ENCODE results near the gene RPL39L. TPM values are rescaled to one million over a fixed set of nuclear protein-coding genes. Genes with fewer than 3 reads are reported as not detected.
"Not testable (repeated sequence)": the region's sequence is repeated elsewhere in the genome, so short reads cannot be mapped to it uniquely, and the experiment has no call there.

The RPL39L gene
- polyA plus RNA-seq, 1 donor, result 13.1 TPM

GRCh38 chr3:187170911-187171310, 31.6 kb upstream of the RPL39L start:
- not testable (repeated sequence) for H3K4me1 ChIP-seq (ENCODE audit: control insufficient read depth, insufficient read depth, low read length); H3K36me3 ChIP-seq (ENCODE audit: control insufficient read depth, insufficient read depth, low read length); H3K27ac ChIP-seq (ENCODE audit: low read length); H3K4me3 ChIP-seq (ENCODE audit: low read length); H3K9me3 ChIP-seq (ENCODE audit: control insufficient read depth, low read depth, low read length); DNase-seq; H3K27me3 ChIP-seq (ENCODE audit: control insufficient read depth, insufficient read depth, low read length)
- no CpG with 5 or more reads among the region's 5 CpGs for WGBS (ENCODE audit: insufficient coverage, low lambda C conversion rate)

GRCh38 chr3:187169231-187169960, 30.1 kb upstream of the RPL39L start:
- H3K9me3 ChIP-seq (ENCODE audit: control insufficient read depth, low read depth, low read length), result no peaks in the 10 kb centered on the region
- DNase-seq, result no peak
- no peaks in the 10 kb centered on the region for H3K27me3 ChIP-seq (ENCODE audit: control insufficient read depth, insufficient read depth, low read length)
- H3K27ac ChIP-seq (ENCODE audit: low read length), result no peak overlapping the region
- WGBS (ENCODE audit: insufficient coverage, low lambda C conversion rate), result no CpG with 5 or more reads among the region's 2 CpGs
- peaks cover 6% of the 10 kb centered on the region for H3K4me1 ChIP-seq (ENCODE audit: control insufficient read depth, insufficient read depth, low read length)
- no peaks in the 10 kb centered on the region for H3K36me3 ChIP-seq (ENCODE audit: control insufficient read depth, insufficient read depth, low read length)
- H3K4me3 ChIP-seq (ENCODE audit: low read length), result no peak overlapping the region

GRCh38 chr3:187167777-187168176, 28.5 kb upstream of the RPL39L start:
- Histone ChIP-seq H3K36me3 (ENCODE audit: control insufficient read depth, insufficient read depth, low read length) (no peaks in the 10 kb centered on the region), H3K4me3 (ENCODE audit: low read length) (no peak overlapping the region), H3K4me1 (ENCODE audit: control insufficient read depth, insufficient read depth, low read length) (peaks cover 3% of the 10 kb centered on the region), H3K27ac (ENCODE audit: low read length) (no peak overlapping the region), H3K9me3 (ENCODE audit: control insufficient read depth, low read depth, low read length) (no peaks in the 10 kb centered on the region), H3K27me3 (ENCODE audit: control insufficient read depth, insufficient read depth, low read length) (no peaks in the 10 kb centered on the region)
- no peak for DNase-seq
- WGBS (ENCODE audit: insufficient coverage, low lambda C conversion rate), result 100% methylated on average over 3 of the region's 5 CpGs

GRCh38 chr3:187166750-187167149, 27.5 kb upstream of the RPL39L start:
- no peak overlapping the region for H3K4me3 ChIP-seq (ENCODE audit: low read length)
- H3K36me3 ChIP-seq (ENCODE audit: control insufficient read depth, insufficient read depth, low read length), result no peaks in the 10 kb centered on the region
- no peak for DNase-seq
- peaks cover 8% of the 10 kb centered on the region for H3K4me1 ChIP-seq (ENCODE audit: control insufficient read depth, insufficient read depth, low read length)
- no peak overlapping the region for H3K27ac ChIP-seq (ENCODE audit: low read length)
- no peaks in the 10 kb centered on the region for H3K27me3 ChIP-seq (ENCODE audit: control insufficient read depth, insufficient read depth, low read length)
- no CpG with 5 or more reads among the region's 8 CpGs for WGBS (ENCODE audit: insufficient coverage, low lambda C conversion rate)
- no peaks in the 10 kb centered on the region for H3K9me3 ChIP-seq (ENCODE audit: control insufficient read depth, low read depth, low read length)

GRCh38 chr3:187165144-187165543, 25.8 kb upstream of the RPL39L start:
- H3K36me3 ChIP-seq (ENCODE audit: control insufficient read depth, insufficient read depth, low read length), result no peaks in the 10 kb centered on the region
- H3K9me3 ChIP-seq (ENCODE audit: control insufficient read depth, low read depth, low read length), result no peaks in the 10 kb centered on the region
- DNase-seq, result peak; percentile 42 to 47
- no CpG with 5 or more reads among the region's 3 CpGs for WGBS (ENCODE audit: insufficient coverage, low lambda C conversion rate)
- no peaks in the 10 kb centered on the region for H3K27me3 ChIP-seq (ENCODE audit: control insufficient read depth, insufficient read depth, low read length)
- no peak overlapping the region for H3K4me3 ChIP-seq (ENCODE audit: low read length)
- H3K4me1 ChIP-seq (ENCODE audit: control insufficient read depth, insufficient read depth, low read length), result peaks cover 8% of the 10 kb centered on the region
- H3K27ac ChIP-seq (ENCODE audit: low read length), result no peak overlapping the region

GRCh38 chr3:187162265-187162953, 23.1 kb upstream of the RPL39L start:
- Histone ChIP-seq H3K9me3 (ENCODE audit: control insufficient read depth, low read depth, low read length) (peaks cover 4% of the 10 kb centered on the region), H3K4me1 (ENCODE audit: control insufficient read depth, insufficient read depth, low read length) (peaks cover 8% of the 10 kb centered on the region), H3K27ac (ENCODE audit: low read length) (no peak overlapping the region), H3K27me3 (ENCODE audit: control insufficient read depth, insufficient read depth, low read length) (no peaks in the 10 kb centered on the region), H3K4me3 (ENCODE audit: low read length) (no peak overlapping the region), H3K36me3 (ENCODE audit: control insufficient read depth, insufficient read depth, low read length) (no peaks in the 10 kb centered on the region)
- WGBS (ENCODE audit: insufficient coverage, low lambda C conversion rate), result no CpG with 5 or more reads among the region's 6 CpGs
- DNase-seq, result peak in 1 of 2 donors; percentile 42

GRCh38 chr3:187161556-187161955, 22.3 kb upstream of the RPL39L start:
- H3K27me3 ChIP-seq (ENCODE audit: control insufficient read depth, insufficient read depth, low read length), result no peaks in the 10 kb centered on the region
- H3K4me1 ChIP-seq (ENCODE audit: control insufficient read depth, insufficient read depth, low read length), result peaks cover 8% of the 10 kb centered on the region
- H3K4me3 ChIP-seq (ENCODE audit: low read length), result no peak overlapping the region

GRCh38 chr3:187150599-187150998, 11.3 kb upstream of the RPL39L start:
- Histone ChIP-seq H3K4me1 (ENCODE audit: control insufficient read depth, insufficient read depth, low read length) (no peaks in the 10 kb centered on the region), H3K9me3 (ENCODE audit: control insufficient read depth, low read depth, low read length) (peaks cover 3% of the 10 kb centered on the region), H3K27me3 (ENCODE audit: control insufficient read depth, insufficient read depth, low read length) (no peaks in the 10 kb centered on the region), H3K4me3 (ENCODE audit: low read length) (no peak overlapping the region), H3K36me3 (ENCODE audit: control insufficient read depth, insufficient read depth, low read length) (no peaks in the 10 kb centered on the region), H3K27ac (ENCODE audit: low read length) (no peak overlapping the region)
- no CpG with 5 or more reads among the region's 2 CpGs for WGBS (ENCODE audit: insufficient coverage, low lambda C conversion rate)
- DNase-seq, result no peak

More at GRCh38 chr3:187161556-187161955, 22.3 kb upstream of the RPL39L start:
- no peak for DNase-seq
- Histone ChIP-seq H3K27ac (ENCODE audit: low read length) (no peak overlapping the region), H3K9me3 (ENCODE audit: control insufficient read depth, low read depth, low read length) (peaks cover 4% of the 10 kb centered on the region), H3K36me3 (ENCODE audit: control insufficient read depth, insufficient read depth, low read length) (no peaks in the 10 kb centered on the region)

- H3K27ac ChIP-seq (ENCODE audit: low read length), result no peak overlapping the region
- peaks cover 3% of the 10 kb centered on the region for H3K9me3 ChIP-seq (ENCODE audit: control insufficient read depth, low read depth, low read length)
- H3K27me3 ChIP-seq (ENCODE audit: control insufficient read depth, insufficient read depth, low read length), result no peaks in the 10 kb centered on the region
- no CpG with 5 or more reads among the region's 7 CpGs for WGBS (ENCODE audit: insufficient coverage, low lambda C conversion rate)
- H3K4me3 ChIP-seq (ENCODE audit: low read length), result no peak overlapping the region
- DNase-seq, result no peak
- H3K36me3 ChIP-seq (ENCODE audit: control insufficient read depth, insufficient read depth, low read length), result no peaks in the 10 kb centered on the region
- H3K4me1 ChIP-seq (ENCODE audit: control insufficient read depth, insufficient read depth, low read length), result no peaks in the 10 kb centered on the region
Measured at GRCh38 chr3:187150186-187150585, 10.9 kb upstream of the RPL39L start.

- no CpG with 5 or more reads among the region's 3 CpGs for WGBS (ENCODE audit: insufficient coverage, low lambda C conversion rate)
- Histone ChIP-seq H3K36me3 (ENCODE audit: control insufficient read depth, insufficient read depth, low read length) (no peaks in the 10 kb centered on the region), H3K4me1 (ENCODE audit: control insufficient read depth, insufficient read depth, low read length) (no peaks in the 10 kb centered on the region), H3K27ac (ENCODE audit: low read length) (no peak overlapping the region), H3K27me3 (ENCODE audit: control insufficient read depth, insufficient read depth, low read length) (no peaks in the 10 kb centered on the region), H3K9me3 (ENCODE audit: control insufficient read depth, low read depth, low read length) (peaks cover 3% of the 10 kb centered on the region), H3K4me3 (ENCODE audit: low read length) (no peak overlapping the region)
- DNase-seq, result no peak
Measured at GRCh38 chr3:187146389-187146788, 7.1 kb upstream of the RPL39L start.

All from large intestine (tissue), 3 donors.